Peyer's patch (tissue), 4 donors: Measurements from ENCODE around the gene AGAP1. TPM values are rescaled to one million over a fixed set of nuclear protein-coding genes. Genes with fewer than 3 reads are reported as not detected.
A peak's percentile ranks its signal among the peaks of the same experiment; 100 is the strongest.

Experiments
- DNase-seq, 3 donors: peaks; one replicate each; pipeline ENCODE4 v3.0.0-alpha.2; 2017 to 2019
- H3K27ac ChIP-seq, 4 donors: fragments of 200-600 bp; sonication (generic); one replicate each; pipeline ENCODE4 v1.5.1; 2016 to 2019
- H3K27me3 ChIP-seq, 2 donors: fragments of 200-600 bp; sonication (generic); one replicate each; pipeline ENCODE4 v1.5.1; 2019
- H3K36me3 ChIP-seq, 3 donors: fragments of 200-600 bp; sonication (generic); one replicate each; pipeline ENCODE4 v1.5.1; 2016 to 2019
- H3K4me1 ChIP-seq, 4 donors: fragments of 200-600 bp; sonication (generic); one replicate each; pipeline ENCODE4 v1.5.1; 2016 to 2019
- H3K4me3 ChIP-seq, 4 donors: fragments of 200-600 bp; sonication (generic); 1 replicate in 3 of 4; 2 replicates in 1 of 4; pipeline ENCODE4 v1.5.1; 2016 to 2019; ENCODE audit warnings: mild to moderate bottlenecking in 1 of 4
- H3K9me3 ChIP-seq, 4 donors: fragments of 200-600 bp; sonication (generic); one replicate each; pipeline ENCODE4 v1.5.1; 2016 to 2019; ENCODE audit warnings: mild to moderate bottlenecking in 1 of 4
- POLR2A ChIP-seq, 2 donors: fragments of 450-650 bp; IDR thresholded peaks; one replicate each; pipeline ENCODE4 v1.5.1; 2017; ENCODE audit warnings: antibody characterized with exemption in 2 of 2, mild to moderate bottlenecking in 2 of 2, moderate library complexity in 2 of 2
- total RNA-seq, 4 donors: library from RNA; depleted of rRNA; stranded (reverse); fragments of >200 nt; gene quantifications; one replicate each; pipeline ENCODE4 v1.1.0, GENCODE V29; 2016
- TF ChIP-seq, protein P1 (sequence below), 6 experiments: fragments of 450-650 bp in 4 of 6; fragments of 200-600 bp in 2 of 6; sonication (generic) in 1 of 6; IDR thresholded peaks; one replicate each; pipeline ENCODE4 v1.5.1; 2017 to 2019; ENCODE audit warnings: antibody characterized with exemption in 6 of 6, mild to moderate bottlenecking in 3 of 6, moderate library complexity in 1 of 6

The AGAP1 gene
- total RNA-seq, 4 donors from 2014 or later, result 55.7 to 79.1 (median 66.9) TPM

- no peaks in the 10 kb centered on the region for H3K27me3 ChIP-seq
- H3K4me3 ChIP-seq, result no peak overlapping the region
- TF ChIP-seq, protein P1, sequence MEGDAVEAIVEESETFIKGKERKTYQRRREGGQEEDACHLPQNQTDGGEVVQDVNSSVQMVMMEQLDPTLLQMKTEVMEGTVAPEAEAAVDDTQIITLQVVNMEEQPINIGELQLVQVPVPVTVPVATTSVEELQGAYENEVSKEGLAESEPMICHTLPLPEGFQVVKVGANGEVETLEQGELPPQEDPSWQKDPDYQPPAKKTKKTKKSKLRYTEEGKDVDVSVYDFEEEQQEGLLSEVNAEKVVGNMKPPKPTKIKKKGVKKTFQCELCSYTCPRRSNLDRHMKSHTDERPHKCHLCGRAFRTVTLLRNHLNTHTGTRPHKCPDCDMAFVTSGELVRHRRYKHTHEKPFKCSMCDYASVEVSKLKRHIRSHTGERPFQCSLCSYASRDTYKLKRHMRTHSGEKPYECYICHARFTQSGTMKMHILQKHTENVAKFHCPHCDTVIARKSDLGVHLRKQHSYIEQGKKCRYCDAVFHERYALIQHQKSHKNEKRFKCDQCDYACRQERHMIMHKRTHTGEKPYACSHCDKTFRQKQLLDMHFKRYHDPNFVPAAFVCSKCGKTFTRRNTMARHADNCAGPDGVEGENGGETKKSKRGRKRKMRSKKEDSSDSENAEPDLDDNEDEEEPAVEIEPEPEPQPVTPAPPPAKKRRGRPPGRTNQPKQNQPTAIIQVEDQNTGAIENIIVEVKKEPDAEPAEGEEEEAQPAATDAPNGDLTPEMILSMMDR (IDR thresholded peaks at IDR 0.05), result no peak
- no peak for TF ChIP-seq POLR2A (IDR thresholded peaks at IDR 0.05)
- H3K4me1 ChIP-seq, result no peaks in the 10 kb centered on the region
- no peak overlapping the region for H3K27ac ChIP-seq
- H3K36me3 ChIP-seq, result peaks cover 0 to 5% (median 0%) of the 10 kb centered on the region in 3 donors
- no peak for DNase-seq
- H3K9me3 ChIP-seq, result no peaks in the 10 kb centered on the region
Measured at GRCh38 chr2:235780401-235780800, 286.6 kb downstream of the AGAP1 start.

- no peak for DNase-seq
- no peaks in the 10 kb centered on the region for H3K27me3 ChIP-seq
- TF ChIP-seq POLR2A (IDR thresholded peaks at IDR 0.05), result no peak
- TF ChIP-seq, protein P1 (IDR thresholded peaks at IDR 0.05), result no peak
- H3K4me1 ChIP-seq, result no peaks in the 10 kb centered on the region
- no peaks in the 10 kb centered on the region for H3K9me3 ChIP-seq
- H3K36me3 ChIP-seq, result peaks cover 0 to 5% (median 0%) of the 10 kb centered on the region in 3 donors
- no peak overlapping the region for H3K27ac ChIP-seq
- no peak overlapping the region for H3K4me3 ChIP-seq
Measured at GRCh38 chr2:235781775-235782174, 287.9 kb downstream of the AGAP1 start.

DNA sequence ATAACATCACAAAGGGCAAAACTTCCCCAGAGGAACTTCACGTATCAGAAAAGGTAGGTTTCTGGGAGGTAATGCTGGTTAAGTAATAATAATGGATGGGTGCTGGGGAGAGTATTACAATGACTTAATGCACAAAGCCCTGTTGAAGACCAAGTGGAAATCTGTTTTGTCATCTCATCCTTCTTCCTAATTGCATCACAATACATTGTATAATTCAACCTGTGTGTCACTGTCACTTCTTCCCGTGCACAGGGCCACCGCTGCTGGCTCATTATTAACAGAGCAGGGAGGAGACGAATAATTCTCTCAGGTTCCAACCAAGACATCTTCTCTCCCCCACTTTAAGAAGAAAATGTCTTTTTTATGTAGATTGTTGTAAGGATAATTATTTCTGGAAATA is 290.9 kb downstream of the AGAP1 start:
- Histone ChIP-seq H3K4me1 (no peaks in the 10 kb centered on the region), H3K4me3 (no peak overlapping the region), H3K27ac (no peak overlapping the region), H3K9me3 (no peaks in the 10 kb centered on the region), H3K27me3 (no peaks in the 10 kb centered on the region), H3K36me3 (peaks cover 0 to 8% (median 0%) of the 10 kb centered on the region in 3 donors)
- TF ChIP-seq, protein P1 (IDR thresholded peaks at IDR 0.05), result no peak
- no peak for TF ChIP-seq POLR2A (IDR thresholded peaks at IDR 0.05)
- no peak for DNase-seq

- no peak for DNase-seq
- Histone ChIP-seq H3K27me3 (no peaks in the 10 kb centered on the region), H3K36me3 (peaks cover 0 to 8% (median 0%) of the 10 kb centered on the region in 3 donors), H3K9me3 (no peaks in the 10 kb centered on the region), H3K27ac (no peak overlapping the region), H3K4me3 (no peak overlapping the region), H3K4me1 (no peaks in the 10 kb centered on the region)
- TF ChIP-seq, protein P1 (IDR thresholded peaks at IDR 0.05), result no peak
- no peak for TF ChIP-seq POLR2A (IDR thresholded peaks at IDR 0.05)
Measured at GRCh38 chr2:235789552-235789951, 295.7 kb downstream of the AGAP1 start.

DNA sequence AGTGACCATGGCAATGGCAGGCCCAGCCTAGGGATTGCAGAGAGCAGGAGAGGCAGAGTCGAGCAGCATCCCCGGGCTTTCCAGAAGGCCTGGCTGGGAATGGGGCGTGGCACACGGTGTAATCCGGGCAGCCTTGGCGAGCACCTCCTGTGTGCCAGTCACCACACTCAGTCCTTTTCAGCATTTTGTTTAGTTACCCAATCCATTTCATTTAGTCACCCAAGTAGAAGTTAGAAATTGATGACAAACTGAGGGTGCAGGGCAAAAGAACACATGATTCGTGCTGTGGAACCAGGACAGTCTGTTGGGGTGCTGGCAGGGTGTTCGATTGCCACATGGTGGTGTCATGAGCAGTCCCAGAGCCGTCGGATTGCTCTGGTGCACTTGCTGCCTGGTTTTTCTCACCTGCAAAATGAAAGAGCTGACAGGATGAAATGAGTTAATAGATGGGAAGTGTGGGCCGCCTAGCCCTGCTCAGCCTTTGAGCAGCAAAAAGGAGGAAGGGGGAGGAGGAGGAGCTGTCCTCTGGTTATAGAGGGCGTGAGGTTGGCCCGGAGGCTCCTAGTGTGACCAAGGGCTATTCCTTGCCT is 299.4 kb downstream of the AGAP1 start:
- H3K9me3 ChIP-seq, result no peaks in the 10 kb centered on the region
- H3K4me3 ChIP-seq, result no peak overlapping the region
- no peak overlapping the region for H3K27ac ChIP-seq
- TF ChIP-seq, protein P1 (IDR thresholded peaks at IDR 0.05), result peak in 1 of 6 experiments; percentile 17
- no peak for TF ChIP-seq POLR2A (IDR thresholded peaks at IDR 0.05)
- H3K27me3 ChIP-seq, result no peaks in the 10 kb centered on the region
- H3K4me1 ChIP-seq, result no peaks in the 10 kb centered on the region
- no peak for DNase-seq
- peaks cover 0 to 10% (median 0%) of the 10 kb centered on the region in 3 donors for H3K36me3 ChIP-seq
